K562 (cell line): ENCODE measurements around the gene PILRA. TPM values are rescaled to one million over a fixed set of nuclear protein-coding genes. Genes with fewer than 3 reads are reported as not detected.

ENCODE experiments used
- CEBPB ChIP-seq: fragments of 450-650 bp; IDR thresholded peaks from 2 replicates; pipeline ENCODE4 v1.6.1; 2016; ENCODE audit warnings: missing genetic modification characterization, missing compliant biosample characterization
- SMAD4 ChIP-seq: fragments of 250-450 bp; sonication (Bioruptor Pico); conservative IDR thresholded peaks from 2 replicates; pipeline ENCODE4 v1.8.0; 2021; ENCODE audit warnings: inconsistent platforms, mild to moderate bottlenecking, moderate library complexity
- polyA plus RNA-seq, 8 experiments: library from polyadenylated mRNA; depleted of rRNA in 4 of 8; stranded (reverse) in 5 of 8; unstranded in 3 of 8; fragments of >200 nt; fragmentation: Nextera tagmentation in 2 of 8; fragmentation: Illumina TruSeq in 1 of 8; extraction: Ambion mirVana in 2 of 8; extraction: Trizol in 1 of 8; gene quantifications; 2 replicates each; pipeline versions ENCODE4 v1.2.1 to v1.2.3, GENCODE V29; 2011 to 2014; ENCODE audit warnings: inconsistent platforms in 1 of 8, missing spikeins in 1 of 8
- total RNA-seq, 7 experiments: library from RNA; depleted of rRNA in 6 of 7; stranded (reverse); fragments of >200 nt in 6 of 7; fragmentation: Illumina TruSeq in 2 of 7; extraction: Trizol in 2 of 7; gene quantifications; 2 replicates each; pipeline versions ENCODE4 v1.2.1 to v1.2.3, GENCODE V29; 2011 to 2021; ENCODE audit warnings: low replicate concordance in 1 of 7
- TF ChIP-seq, protein P1 (sequence below): fragments of 450-650 bp; IDR thresholded peaks from 2 replicates; pipeline ENCODE4 v1.6.1; 2016; ENCODE audit warnings: mild to moderate bottlenecking, moderate library complexity

PILRA gene
- total and polyA plus RNA-seq, 9 of the 15 experiments (the other 6 are each of a cell fraction or from before 2014, with no cell fraction given), result 0.13 to 1.8 (median 0.62) TPM

DNA sequence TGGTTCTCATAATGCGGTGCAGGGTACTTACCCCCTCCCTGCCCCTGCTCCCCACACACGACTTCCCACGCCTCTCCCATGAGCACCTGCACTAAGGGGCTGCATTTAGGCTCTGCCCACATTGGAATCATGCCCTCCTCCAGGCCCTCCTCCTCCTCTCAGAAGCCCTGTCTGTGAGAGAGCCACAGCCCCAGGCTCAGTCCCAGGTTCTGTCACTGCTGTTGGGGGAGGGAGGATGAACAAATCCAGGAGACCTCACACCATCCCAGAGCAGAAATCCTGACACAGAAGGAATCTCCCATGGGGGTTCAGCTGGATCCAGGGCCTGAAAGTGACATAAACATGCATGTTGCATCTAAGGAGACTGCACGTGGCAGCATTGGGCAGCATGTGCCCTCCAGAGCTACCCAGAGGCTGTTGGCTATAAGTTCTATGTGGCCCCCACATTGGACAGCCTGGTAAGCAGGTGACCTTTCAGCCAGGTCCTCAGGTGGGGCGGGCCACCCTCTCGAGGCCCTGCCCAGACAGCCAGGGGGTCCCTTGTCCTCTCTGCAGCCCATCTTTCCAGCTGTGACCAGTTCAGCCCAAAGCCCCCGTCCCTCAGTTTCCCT lies 1.6 kb upstream of the PILRA start (continued):
- TF ChIP-seq, protein P1, sequence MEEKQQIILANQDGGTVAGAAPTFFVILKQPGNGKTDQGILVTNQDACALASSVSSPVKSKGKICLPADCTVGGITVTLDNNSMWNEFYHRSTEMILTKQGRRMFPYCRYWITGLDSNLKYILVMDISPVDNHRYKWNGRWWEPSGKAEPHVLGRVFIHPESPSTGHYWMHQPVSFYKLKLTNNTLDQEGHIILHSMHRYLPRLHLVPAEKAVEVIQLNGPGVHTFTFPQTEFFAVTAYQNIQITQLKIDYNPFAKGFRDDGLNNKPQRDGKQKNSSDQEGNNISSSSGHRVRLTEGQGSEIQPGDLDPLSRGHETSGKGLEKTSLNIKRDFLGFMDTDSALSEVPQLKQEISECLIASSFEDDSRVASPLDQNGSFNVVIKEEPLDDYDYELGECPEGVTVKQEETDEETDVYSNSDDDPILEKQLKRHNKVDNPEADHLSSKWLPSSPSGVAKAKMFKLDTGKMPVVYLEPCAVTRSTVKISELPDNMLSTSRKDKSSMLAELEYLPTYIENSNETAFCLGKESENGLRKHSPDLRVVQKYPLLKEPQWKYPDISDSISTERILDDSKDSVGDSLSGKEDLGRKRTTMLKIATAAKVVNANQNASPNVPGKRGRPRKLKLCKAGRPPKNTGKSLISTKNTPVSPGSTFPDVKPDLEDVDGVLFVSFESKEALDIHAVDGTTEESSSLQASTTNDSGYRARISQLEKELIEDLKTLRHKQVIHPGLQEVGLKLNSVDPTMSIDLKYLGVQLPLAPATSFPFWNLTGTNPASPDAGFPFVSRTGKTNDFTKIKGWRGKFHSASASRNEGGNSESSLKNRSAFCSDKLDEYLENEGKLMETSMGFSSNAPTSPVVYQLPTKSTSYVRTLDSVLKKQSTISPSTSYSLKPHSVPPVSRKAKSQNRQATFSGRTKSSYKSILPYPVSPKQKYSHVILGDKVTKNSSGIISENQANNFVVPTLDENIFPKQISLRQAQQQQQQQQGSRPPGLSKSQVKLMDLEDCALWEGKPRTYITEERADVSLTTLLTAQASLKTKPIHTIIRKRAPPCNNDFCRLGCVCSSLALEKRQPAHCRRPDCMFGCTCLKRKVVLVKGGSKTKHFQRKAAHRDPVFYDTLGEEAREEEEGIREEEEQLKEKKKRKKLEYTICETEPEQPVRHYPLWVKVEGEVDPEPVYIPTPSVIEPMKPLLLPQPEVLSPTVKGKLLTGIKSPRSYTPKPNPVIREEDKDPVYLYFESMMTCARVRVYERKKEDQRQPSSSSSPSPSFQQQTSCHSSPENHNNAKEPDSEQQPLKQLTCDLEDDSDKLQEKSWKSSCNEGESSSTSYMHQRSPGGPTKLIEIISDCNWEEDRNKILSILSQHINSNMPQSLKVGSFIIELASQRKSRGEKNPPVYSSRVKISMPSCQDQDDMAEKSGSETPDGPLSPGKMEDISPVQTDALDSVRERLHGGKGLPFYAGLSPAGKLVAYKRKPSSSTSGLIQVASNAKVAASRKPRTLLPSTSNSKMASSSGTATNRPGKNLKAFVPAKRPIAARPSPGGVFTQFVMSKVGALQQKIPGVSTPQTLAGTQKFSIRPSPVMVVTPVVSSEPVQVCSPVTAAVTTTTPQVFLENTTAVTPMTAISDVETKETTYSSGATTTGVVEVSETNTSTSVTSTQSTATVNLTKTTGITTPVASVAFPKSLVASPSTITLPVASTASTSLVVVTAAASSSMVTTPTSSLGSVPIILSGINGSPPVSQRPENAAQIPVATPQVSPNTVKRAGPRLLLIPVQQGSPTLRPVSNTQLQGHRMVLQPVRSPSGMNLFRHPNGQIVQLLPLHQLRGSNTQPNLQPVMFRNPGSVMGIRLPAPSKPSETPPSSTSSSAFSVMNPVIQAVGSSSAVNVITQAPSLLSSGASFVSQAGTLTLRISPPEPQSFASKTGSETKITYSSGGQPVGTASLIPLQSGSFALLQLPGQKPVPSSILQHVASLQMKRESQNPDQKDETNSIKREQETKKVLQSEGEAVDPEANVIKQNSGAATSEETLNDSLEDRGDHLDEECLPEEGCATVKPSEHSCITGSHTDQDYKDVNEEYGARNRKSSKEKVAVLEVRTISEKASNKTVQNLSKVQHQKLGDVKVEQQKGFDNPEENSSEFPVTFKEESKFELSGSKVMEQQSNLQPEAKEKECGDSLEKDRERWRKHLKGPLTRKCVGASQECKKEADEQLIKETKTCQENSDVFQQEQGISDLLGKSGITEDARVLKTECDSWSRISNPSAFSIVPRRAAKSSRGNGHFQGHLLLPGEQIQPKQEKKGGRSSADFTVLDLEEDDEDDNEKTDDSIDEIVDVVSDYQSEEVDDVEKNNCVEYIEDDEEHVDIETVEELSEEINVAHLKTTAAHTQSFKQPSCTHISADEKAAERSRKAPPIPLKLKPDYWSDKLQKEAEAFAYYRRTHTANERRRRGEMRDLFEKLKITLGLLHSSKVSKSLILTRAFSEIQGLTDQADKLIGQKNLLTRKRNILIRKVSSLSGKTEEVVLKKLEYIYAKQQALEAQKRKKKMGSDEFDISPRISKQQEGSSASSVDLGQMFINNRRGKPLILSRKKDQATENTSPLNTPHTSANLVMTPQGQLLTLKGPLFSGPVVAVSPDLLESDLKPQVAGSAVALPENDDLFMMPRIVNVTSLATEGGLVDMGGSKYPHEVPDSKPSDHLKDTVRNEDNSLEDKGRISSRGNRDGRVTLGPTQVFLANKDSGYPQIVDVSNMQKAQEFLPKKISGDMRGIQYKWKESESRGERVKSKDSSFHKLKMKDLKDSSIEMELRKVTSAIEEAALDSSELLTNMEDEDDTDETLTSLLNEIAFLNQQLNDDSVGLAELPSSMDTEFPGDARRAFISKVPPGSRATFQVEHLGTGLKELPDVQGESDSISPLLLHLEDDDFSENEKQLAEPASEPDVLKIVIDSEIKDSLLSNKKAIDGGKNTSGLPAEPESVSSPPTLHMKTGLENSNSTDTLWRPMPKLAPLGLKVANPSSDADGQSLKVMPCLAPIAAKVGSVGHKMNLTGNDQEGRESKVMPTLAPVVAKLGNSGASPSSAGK, result no peak
- TF ChIP-seq CEBPB (no peak), SMAD4 (no peak)
